CD4-positive, alpha-beta T cell treated with Interleukin-15 for 1 hour (primary cell): ENCODE results near the gene SLC6A8.
"Not testable (repeated sequence)": the region's sequence is repeated elsewhere in the genome, so short reads cannot be mapped to it uniquely, and the experiment has no call there.

Experiments used
- DNase-seq: peaks from one replicate; pipeline ENCODE4 v3.0.0-alpha.2; 2020

The SLC6A8 gene

DNA sequence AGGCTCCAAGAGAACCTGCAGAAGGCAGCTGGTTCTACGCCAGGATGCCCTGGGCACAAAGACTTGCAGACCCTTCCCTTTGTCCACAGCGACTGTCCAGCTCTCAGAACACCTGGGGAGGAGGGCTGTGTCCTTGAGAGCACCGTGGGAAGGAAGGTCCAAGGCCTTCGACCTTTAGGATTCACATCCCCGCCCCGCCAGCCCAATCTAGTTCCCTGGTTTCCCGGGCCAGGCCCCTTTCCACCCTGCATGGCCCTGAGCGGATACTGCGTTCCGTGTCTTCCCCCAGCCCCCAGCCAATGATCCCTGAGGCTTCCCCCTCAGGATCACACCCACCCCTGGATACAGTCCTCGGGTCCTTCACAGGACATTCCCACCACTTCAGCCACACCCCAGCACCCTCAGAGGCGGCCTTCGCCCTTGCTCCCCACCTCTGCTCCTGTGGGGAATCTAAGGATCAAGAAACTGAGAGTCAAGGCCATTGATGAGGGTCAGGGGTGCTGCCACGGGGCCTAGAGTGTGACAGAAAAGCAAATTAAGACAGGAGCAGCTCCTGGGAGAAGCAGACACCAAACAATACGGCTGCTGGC is 46.0 kb downstream of the SLC6A8 start:
- DNase-seq = no peak

DNA sequence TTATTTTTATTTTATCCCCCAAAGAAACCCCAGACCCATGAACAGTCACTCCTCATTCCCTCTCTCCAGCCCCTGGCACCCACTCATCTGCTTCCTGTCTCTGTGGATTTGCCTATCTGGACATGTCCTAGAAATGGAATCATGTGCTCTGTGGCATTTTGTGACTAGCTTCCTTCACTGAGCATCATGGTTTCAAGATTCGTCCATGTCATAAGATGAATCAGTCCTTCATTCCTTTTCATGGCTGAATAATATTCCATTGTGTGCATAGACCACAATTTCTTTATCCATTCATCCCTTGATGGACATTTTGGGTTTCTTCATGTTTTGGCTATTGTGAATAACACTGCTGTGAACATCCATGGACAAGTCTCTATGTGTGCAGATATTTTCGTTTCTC is 47.1 kb downstream of the SLC6A8 start:
- no peak for DNase-seq

DNA sequence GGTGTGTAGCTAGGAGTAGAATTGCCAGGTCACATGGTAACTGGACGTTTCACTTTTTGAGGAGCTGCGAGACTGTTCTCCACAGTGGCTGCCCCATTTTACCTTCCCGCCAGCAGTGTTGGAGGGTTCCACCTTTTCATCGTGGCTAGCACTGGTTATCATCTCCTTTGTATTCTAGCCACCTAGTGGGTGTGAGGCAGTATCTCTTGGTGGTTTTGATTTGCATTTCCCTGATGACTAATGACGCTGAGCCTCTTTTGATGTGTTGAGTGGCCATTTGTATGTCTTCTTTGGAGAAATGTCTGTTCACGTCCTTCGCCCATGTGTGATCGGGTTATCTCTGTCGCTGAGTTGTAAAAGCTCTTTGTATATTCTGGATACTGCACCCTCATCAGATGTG is 47.5 kb downstream of the SLC6A8 start:
- no peak for DNase-seq

DNA sequence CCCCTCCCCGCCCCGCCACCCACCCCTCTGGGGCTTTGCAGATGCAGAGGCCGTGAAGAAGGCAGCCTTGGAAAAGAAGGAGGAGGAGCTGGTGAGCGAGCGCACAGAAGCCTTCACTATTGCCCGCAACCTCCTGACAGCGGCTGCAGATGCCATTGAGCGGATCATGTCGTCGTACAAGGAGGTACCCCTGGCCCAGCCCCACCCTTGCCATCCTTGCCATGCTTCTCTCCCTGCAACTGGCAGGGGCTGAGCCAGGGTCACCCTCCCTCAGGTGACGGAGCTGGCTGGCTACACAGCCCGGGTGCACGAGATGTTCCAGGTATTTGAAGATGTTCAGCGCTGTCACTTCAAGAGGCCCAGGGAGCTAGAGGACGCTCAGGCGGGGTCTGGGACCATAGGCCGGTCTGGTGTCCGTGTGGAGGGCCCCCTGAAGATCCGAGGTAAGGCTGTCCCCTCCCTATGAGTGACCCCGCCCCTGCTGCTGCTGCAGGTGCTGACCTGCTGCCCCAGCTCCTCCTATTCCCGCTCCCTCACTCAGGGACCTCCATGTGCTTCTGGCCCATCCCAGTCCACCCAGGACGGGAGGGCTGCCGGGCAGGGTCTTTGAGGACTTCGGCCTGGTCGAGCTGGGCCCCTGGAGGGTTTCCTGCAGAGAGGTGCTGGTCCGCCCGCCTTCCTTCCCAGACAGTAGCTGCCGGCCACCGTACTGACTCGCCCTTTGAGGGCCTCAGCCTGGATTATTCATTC is 48.5 kb downstream of the SLC6A8 start:
- no peak for DNase-seq

DNA sequence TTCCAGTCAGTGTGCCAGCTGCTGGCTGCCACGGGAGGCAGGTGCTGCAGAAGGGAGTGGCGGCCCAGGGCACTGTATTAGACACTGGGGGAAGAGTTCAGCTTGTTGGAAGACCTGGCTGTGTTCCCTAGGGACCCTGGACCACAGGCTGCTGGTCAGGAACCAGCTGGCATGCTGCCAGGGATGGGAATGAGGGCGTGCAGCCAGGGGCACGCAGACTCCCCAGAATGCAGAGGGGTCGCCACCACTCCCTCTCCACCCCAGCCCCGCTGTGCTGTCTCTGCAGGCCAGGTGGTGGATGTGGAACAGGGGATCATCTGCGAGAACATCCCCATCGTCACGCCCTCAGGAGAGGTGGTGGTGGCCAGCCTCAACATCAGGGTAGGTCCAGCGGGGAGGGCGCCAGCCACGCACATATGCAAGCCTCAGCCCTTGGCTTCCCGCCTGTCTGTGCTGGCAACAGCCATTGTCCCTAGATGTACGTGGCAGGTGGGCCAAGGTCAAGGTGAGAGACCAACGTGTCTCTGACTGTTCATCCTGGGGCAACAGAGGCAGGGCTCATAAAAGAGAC is 49.2 kb downstream of the SLC6A8 start:
- no peak for DNase-seq

DNA sequence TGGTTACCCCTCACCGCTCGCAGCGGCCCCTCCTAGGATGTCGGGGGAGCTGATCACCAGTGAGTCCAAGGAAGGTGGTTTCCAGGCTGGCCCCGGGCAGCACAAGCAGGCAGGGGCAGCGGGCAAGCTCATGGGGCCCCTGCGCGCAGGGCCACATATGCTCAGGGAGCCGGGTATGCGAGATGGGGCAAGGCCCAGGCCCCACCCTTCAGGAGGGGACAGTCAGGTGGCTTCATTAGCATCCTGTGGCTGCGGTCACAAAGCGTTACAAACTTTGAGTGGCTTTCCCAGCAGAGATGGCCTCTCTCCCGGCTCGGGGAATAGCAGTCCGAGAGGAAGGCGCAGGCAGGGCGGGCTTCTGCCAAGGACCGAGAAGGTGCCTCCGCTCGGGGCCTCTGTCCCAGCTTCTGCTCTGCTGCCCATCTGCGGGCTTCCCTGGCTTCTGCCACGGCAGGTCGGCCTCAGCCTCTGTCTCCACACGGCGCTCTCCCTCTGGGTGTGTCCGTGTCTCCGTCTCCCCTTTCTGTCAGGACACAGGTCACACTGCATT is 50.4 kb downstream of the SLC6A8 start:
- no peak for DNase-seq

DNA sequence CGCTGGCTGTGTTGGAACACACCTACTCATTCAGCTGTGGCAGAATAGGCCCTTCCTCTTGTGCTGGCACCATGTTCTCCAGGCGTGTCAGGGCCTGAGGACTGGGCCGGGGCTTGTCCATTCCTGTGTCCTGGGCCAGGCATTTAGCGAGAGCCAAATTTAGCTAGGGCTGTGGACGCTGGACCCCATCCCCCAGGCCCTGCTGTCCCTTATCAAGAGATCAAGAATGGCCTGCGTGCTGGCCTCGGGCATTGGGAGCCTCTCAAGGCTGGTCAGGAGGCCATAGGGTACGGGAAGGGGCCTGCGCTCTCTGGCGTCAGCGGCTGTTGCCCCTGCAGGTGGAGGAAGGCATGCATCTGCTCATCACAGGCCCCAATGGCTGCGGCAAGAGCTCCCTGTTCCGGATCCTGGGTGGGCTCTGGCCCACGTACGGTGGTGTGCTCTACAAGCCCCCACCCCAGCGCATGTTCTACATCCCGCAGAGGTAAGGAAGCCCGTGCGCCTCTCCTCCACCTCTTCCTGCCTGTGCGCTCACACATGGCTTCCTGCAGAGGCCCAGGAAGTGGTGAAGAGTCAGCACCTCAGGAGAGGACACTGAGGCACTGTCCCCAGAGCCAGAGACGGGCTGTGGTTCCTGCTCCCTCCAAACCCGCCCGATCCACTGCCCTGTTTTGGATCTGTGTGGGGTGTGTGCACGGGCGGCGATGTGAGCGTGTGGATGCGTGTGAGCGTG is 52.2 kb downstream of the SLC6A8 start:
- DNase-seq = no peak

DNA sequence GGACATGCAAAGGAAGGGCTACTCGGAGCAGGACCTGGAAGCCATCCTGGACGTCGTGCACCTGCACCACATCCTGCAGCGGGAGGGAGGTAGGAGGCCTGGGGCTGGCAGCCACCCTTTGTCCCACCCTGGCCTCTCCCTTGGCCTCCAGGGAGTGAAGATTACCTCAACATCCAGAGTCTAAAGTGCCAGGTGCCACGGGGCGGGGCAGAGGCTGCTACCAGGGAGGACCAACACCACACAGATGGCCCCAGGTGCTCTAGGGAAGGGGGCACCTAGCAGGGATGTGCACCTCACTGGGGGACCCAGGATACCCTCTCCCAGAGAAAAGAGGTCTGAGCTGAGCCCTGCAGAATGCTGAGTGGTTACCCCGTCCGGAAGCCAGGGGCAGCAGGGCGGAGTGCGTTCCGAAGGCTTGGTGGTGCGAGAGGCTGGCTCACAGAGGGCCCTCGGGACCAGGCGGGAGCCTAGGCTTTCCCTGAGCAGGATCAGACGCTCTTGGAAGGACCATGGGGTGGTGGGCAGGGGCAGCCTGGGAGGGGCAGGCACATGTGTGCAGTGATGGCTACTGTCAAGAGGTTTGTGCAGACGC is 53.0 kb downstream of the SLC6A8 start:
- DNase-seq = no peak

DNA sequence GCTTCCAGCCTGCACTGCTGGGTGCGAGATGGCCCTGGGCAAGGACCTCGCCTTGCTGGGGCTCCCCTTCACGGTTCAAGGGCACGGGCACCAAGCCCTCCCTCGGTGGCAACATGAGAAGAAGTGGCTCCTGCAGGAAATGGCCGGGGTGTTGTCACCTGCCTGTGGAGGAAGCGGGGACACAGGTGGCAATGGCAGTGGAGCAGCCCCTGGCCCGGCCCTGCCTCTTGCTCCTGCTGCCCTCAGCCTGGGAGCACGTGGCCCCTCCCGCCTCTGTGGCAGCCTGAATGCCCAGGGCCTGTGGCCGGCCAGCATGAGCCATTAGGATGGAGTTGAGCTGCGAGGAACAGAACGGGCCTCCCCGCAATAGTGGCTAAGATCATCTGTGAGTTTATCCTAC is 53.7 kb downstream of the SLC6A8 start:
- DNase-seq = no peak

DNA sequence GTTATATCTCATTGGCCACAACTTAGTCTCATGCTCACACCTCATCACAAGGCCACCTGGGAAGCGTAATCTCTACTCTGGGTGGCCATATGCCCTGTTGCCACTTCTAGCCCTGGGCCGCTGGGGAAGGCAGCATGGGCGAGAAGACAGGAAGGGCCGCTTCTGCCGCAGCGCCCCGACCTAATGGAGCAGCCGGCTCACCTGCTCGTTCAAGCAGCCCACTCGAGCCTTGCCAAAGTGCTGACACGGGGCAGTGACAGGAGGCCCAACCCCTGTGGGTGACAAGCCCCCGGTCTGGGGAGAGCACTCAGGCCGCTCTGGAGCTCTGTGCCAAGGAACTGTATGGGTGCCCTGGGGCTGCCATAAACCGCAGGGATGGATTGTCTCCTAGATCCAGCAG is 54.4 kb downstream of the SLC6A8 start:
- DNase-seq = not testable (repeated sequence)

DNA sequence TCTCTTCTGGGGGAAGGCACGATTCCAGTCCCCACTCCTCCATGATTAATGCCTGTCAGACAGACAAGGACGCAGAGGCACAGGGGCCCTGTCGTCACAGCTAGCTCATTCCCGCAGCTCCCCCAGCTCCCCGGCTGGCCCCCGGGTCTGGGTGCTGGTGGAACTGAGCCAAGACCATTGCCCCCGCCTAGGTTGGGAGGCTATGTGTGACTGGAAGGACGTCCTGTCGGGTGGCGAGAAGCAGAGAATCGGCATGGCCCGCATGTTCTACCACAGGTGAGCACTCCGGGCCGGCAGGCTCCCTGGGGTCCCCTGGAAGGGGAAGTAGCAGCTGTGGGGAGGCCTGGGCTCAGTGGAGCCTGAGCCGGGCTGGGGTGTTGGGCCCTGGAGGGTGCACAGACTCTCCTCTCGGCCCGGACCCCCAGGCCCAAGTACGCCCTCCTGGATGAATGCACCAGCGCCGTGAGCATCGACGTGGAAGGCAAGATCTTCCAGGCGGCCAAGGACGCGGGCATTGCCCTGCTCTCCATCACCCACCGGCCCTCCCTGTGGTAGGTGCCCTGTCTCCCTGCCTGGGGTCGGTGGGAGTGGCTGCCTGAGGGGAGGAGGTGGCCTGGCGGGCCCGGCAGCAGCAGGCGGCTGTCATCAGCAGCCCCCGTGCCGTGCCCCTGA is 55.2 kb downstream of the SLC6A8 start:
- not testable (repeated sequence) for DNase-seq

DNA sequence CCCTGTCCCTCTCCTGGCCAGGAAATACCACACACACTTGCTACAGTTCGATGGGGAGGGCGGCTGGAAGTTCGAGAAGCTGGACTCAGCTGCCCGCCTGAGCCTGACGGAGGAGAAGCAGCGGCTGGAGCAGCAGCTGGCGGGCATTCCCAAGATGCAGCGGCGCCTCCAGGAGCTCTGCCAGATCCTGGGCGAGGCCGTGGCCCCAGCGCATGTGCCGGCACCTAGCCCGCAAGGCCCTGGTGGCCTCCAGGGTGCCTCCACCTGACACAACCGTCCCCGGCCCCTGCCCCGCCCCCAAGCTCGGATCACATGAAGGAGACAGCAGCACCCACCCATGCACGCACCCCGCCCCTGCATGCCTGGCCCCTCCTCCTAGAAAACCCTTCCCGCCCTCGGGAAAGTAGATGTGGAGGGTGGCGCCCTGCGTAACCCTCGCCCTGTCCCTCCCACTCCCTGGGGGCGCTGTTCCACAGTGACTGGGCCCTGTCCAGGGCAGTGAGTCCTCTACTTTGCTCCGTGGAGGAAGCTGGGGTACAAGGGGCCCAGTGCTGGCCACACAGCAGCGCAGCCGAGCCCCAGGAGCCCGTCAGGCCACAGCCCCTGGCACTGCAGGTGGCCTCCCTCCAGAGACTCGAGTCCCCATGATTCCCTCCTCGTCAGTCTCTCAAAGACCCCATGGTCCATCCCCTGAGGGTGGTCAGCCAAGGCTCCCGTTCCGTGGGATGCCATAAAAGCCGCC is 55.9 kb downstream of the SLC6A8 start:
- DNase-seq = not testable (repeated sequence)

DNA sequence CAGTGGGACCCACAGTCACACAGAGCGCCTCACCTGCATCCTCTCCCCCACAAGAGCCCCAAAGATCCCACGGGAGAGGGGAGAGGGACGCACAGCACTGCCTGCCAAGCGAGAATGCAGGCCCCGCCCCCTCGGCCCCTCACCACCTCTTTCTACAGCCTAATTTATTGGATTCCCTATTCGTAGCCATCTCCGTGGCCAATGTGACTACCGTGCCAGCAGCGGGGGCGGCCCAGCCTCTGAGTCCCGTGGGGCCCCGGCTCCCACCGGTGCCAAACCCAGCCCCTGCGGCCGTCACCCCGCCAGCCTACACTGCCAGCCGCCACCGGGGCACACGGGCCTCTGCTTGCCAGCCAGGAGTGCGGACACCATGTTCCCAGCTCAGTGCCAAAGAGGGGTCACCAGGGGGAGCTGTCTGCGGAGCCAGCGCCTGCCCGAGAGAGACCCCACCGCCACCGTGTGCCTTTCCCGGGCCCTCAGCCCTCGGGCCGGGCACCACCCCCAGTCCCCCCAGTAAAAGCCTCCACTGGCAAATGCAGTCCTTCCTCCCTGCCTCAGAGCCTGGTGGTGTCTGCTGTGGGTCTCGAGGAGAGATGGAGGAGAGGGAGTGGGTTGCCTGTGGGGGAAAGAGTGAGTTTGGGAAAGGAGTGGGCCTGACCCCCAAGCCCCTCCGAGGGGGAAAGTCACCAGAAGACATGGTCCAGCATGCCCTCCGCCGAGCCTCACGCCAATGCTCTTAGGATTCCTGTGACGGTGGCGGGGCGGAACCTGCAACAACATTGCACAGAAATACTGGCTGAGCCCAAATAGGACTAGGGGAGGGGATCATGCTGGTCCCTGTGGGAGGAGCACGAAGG is 56.7 kb downstream of the SLC6A8 start:
- DNase-seq = no peak

DNA sequence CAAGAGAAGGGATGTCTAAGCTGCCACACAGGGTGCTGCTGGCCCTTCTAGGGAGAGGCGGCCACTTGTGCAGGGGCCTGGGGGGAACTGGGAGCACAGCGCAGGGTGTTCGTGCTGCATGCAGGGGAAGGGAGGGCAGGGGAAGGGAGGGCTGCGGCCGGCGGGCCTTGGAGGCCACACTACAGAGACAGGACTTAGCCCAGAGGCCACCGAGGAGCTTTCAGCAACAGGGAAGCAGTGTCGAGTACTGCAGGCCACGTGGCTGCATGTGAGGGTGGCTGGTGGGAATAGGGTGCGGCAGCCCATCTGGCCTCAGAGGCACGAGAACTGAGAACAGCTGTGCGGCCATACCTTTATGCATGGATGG is 57.3 kb downstream of the SLC6A8 start:
- not testable (repeated sequence) for DNase-seq
